ENCODE data around the gene PCCA.

DNA sequence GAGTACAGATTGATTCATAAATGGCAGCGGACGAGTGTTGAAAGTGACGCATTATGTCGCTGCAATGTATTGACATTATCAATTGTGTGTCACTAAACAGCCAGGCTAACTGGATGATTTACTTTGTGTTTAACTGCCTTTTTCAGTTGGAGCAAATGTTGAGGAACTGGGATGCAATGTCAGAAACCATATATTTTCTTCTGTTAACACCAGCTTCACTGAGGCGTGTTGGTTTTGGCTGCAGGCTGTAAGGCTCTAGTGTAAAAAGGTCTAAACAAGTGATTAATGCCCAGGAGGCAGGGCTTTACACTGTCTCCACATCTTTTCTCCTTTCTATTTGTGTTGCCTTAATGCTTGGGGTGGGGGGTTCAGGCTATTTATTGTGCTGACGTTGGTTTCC is 419.6 kb downstream of the PCCA start:
- TF ChIP-seq EZH2 (IDR thresholded peaks at IDR 0.05; ENCODE audit: borderline replicate concordance, low read depth, low read length, severe bottlenecking) (no peak), POLR2A (IDR thresholded peaks at IDR 0.05; ENCODE audit: low read depth, low read length) (no peak), MYC (IDR thresholded peaks at IDR 0.05; ENCODE audit: low read depth, low read length) (no peak), POLR2AphosphoS5 (IDR thresholded peaks at IDR 0.05; ENCODE audit: insufficient read depth, low read depth, low read length) (no peak), FOS (IDR thresholded peaks at IDR 0.05; ENCODE audit: borderline replicate concordance, insufficient read depth, low read length) (no peak)
- TF ChIP-seq, protein P1, sequence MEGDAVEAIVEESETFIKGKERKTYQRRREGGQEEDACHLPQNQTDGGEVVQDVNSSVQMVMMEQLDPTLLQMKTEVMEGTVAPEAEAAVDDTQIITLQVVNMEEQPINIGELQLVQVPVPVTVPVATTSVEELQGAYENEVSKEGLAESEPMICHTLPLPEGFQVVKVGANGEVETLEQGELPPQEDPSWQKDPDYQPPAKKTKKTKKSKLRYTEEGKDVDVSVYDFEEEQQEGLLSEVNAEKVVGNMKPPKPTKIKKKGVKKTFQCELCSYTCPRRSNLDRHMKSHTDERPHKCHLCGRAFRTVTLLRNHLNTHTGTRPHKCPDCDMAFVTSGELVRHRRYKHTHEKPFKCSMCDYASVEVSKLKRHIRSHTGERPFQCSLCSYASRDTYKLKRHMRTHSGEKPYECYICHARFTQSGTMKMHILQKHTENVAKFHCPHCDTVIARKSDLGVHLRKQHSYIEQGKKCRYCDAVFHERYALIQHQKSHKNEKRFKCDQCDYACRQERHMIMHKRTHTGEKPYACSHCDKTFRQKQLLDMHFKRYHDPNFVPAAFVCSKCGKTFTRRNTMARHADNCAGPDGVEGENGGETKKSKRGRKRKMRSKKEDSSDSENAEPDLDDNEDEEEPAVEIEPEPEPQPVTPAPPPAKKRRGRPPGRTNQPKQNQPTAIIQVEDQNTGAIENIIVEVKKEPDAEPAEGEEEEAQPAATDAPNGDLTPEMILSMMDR (IDR thresholded peaks at IDR 0.05; ENCODE audit: extremely low read depth in 1 of 2, insufficient read depth in 1 of 2, low read depth in 1 of 2, low read length in 2 of 2), result no peak
- TF ChIP-seq, protein P2, sequence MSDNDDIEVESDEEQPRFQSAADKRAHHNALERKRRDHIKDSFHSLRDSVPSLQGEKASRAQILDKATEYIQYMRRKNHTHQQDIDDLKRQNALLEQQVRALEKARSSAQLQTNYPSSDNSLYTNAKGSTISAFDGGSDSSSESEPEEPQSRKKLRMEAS (IDR thresholded peaks at IDR 0.05; ENCODE audit: insufficient read depth, insufficient read length), result no peak
